Chondrocyte (in vitro differentiated cells): ENCODE data around the gene GRIK3. TPM values are rescaled to one million over a fixed set of nuclear protein-coding genes. Genes with fewer than 3 reads are reported as not detected.
A peak's percentile ranks its signal among the peaks of the same experiment; 100 is the strongest.

ENCODE experiments used
- DNase-seq: peaks from one replicate; pipeline ENCODE4 v3.0.0; 2021; ENCODE audit warnings: mixed read lengths, low spot score
- H3K27ac Mint-ChIP-seq: one replicate; pipeline ENCODE4 v1.8.0; 2021; ENCODE audit warnings: mild to moderate bottlenecking, moderate library complexity, mixed read lengths; ENCODE audit not compliant: unreplicated experiment
- H3K27me3 Mint-ChIP-seq: 2 replicates; pipeline ENCODE4 v1.8.0; 2021; ENCODE audit warnings: low read depth, mixed read lengths
- H3K36me3 Mint-ChIP-seq: 2 replicates; pipeline ENCODE4 v1.8.0; 2021; ENCODE audit warnings: low read depth, mixed read lengths
- H3K4me1 Mint-ChIP-seq: 2 replicates; pipeline ENCODE4 v1.8.0; 2021; ENCODE audit warnings: low read depth, mild to moderate bottlenecking, mixed read lengths
- H3K4me3 Mint-ChIP-seq: one replicate; pipeline ENCODE4 v1.8.0; 2021; ENCODE audit warnings: mild to moderate bottlenecking, moderate library complexity, mixed read lengths; ENCODE audit not compliant: unreplicated experiment
- H3K9me3 Mint-ChIP-seq: 2 replicates; pipeline ENCODE4 v1.8.0; 2021; ENCODE audit warnings: low read depth, mixed read lengths
- total RNA-seq: library from RNA; stranded (reverse); gene quantifications from 3 replicates; pipeline ENCODE4 v1.2.1, GENCODE V29; 2021
- TF ChIP-seq, protein P1 (sequence below): fragments of 200-600 bp; sonication (generic); IDR thresholded peaks from 2 replicates; pipeline ENCODE4 v1.5.0; 2021; ENCODE audit warnings: antibody characterized with exemption, mild to moderate bottlenecking, moderate library complexity

GRIK3 gene
- total RNA-seq, 1 donor from 2014 or later: not detected

GRCh38 chr1:36843027-36843426 is 191.3 kb downstream of the GRIK3 start:
- peak; percentile 59 for DNase-seq
- TF ChIP-seq, protein P1, sequence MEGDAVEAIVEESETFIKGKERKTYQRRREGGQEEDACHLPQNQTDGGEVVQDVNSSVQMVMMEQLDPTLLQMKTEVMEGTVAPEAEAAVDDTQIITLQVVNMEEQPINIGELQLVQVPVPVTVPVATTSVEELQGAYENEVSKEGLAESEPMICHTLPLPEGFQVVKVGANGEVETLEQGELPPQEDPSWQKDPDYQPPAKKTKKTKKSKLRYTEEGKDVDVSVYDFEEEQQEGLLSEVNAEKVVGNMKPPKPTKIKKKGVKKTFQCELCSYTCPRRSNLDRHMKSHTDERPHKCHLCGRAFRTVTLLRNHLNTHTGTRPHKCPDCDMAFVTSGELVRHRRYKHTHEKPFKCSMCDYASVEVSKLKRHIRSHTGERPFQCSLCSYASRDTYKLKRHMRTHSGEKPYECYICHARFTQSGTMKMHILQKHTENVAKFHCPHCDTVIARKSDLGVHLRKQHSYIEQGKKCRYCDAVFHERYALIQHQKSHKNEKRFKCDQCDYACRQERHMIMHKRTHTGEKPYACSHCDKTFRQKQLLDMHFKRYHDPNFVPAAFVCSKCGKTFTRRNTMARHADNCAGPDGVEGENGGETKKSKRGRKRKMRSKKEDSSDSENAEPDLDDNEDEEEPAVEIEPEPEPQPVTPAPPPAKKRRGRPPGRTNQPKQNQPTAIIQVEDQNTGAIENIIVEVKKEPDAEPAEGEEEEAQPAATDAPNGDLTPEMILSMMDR: no peak

DNA sequence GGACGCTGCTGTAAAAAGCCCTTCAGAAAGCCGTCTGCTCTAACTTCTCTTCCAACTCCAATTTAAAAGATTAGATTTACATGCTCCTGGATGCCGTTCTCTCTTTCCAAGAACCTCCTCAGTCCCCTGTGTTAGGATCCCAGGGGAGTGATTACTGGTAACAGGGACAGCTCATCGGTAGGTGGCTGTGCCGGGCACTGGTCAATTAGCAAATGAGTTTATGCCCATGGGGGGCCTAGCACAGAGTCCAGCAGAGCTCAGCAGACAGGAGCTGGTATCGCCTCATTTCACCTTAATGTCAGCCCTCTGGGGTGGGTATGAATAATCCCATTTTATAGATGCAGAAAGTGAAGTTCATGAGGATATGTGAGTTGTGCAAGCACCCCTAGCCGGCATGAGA is 191.9 kb downstream of the GRIK3 start:
- TF ChIP-seq, protein P1: no peak
- no peaks in the 10 kb centered on the region for H3K36me3 Mint-ChIP-seq
- no peaks in the 10 kb centered on the region for H3K4me1 Mint-ChIP-seq
- H3K4me3 Mint-ChIP-seq: no peak overlapping the region
- peak; percentile 22 for DNase-seq
- no peaks in the 10 kb centered on the region for H3K9me3 Mint-ChIP-seq
- peaks cover 20% of the 10 kb centered on the region for H3K27me3 Mint-ChIP-seq
- H3K27ac Mint-ChIP-seq: no peak overlapping the region

More at GRCh38 chr1:36843027-36843426, 191.3 kb downstream of the GRIK3 start:
- Mint-ChIP-seq H3K9me3 (no peaks in the 10 kb centered on the region), H3K4me1 (no peaks in the 10 kb centered on the region), H3K36me3 (no peaks in the 10 kb centered on the region), H3K27ac (no peak overlapping the region), H3K27me3 (peaks cover 17% of the 10 kb centered on the region), H3K4me3 (no peak overlapping the region)

DNA sequence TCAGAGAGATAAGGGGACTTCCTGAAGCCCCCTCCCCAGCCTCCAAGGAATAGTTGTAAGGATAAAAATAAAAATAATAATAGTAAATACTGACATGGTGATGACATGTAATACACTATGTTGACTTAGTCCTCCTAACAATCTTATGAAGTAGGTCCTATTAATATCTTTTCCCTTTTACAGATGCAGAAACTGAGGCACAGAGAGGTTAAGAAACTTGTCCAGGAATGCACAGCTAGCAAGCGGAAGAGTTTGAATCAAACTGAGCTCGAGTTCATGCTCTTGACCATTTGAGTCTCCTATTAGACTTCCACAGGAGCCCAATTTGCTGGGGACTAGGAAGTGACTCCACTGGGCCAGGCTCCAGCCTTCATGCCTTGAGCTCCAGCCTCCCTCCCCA is 194.8 kb downstream of the GRIK3 start:
- H3K9me3 Mint-ChIP-seq: no peaks in the 10 kb centered on the region
- H3K27me3 Mint-ChIP-seq: peaks cover 21% of the 10 kb centered on the region
- no peaks in the 10 kb centered on the region for H3K4me1 Mint-ChIP-seq
- TF ChIP-seq, protein P1: no peak
- no peak overlapping the region for H3K27ac Mint-ChIP-seq
- DNase-seq: no peak
- no peak overlapping the region for H3K4me3 Mint-ChIP-seq
- H3K36me3 Mint-ChIP-seq: no peaks in the 10 kb centered on the region

GRCh38 chr1:36838888-36839287 is 195.4 kb downstream of the GRIK3 start:
- Mint-ChIP-seq H3K4me3 (no peak overlapping the region), H3K4me1 (no peaks in the 10 kb centered on the region), H3K9me3 (no peaks in the 10 kb centered on the region)

DNA sequence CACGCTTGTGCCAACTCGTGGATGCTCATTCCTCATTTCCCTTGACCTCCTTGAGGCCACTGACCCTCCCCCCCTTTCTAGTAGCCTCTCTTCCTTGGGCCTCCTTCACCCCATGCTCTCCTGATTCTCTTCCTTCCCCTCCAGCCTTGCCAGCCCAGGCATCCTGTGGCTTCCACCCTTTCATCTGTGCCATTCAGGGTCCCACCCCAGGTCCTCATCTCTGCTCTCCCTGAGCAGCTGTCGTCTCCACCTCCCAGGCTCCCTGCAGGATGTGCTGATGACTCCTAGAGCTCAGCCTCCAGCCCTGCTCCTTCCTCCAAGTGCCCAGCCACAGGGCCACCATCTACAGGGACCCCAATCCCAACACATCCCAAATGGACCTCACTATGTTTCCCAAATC is 197.4 kb downstream of the GRIK3 start:
- Mint-ChIP-seq H3K9me3 (no peaks in the 10 kb centered on the region), H3K4me1 (no peaks in the 10 kb centered on the region), H3K4me3 (no peak overlapping the region), H3K36me3 (no peaks in the 10 kb centered on the region), H3K27ac (no peak overlapping the region), H3K27me3 (peaks cover 29% of the 10 kb centered on the region)
- TF ChIP-seq, protein P1: no peak
- DNase-seq: peak; percentile 56

More at GRCh38 chr1:36838888-36839287, 195.4 kb downstream of the GRIK3 start:
- Mint-ChIP-seq H3K27ac (no peak overlapping the region), H3K27me3 (peaks cover 23% of the 10 kb centered on the region), H3K36me3 (no peaks in the 10 kb centered on the region)
- TF ChIP-seq, protein P1: no peak
- peak; percentile 42 for DNase-seq
